Suppressor macrophage (primary cell): ENCODE measurements around the gene EFCAB11.
"Not testable (repeated sequence)": the region's sequence is repeated elsewhere in the genome, so short reads cannot be mapped to it uniquely, and the experiment has no call there.

Experiments
- DNase-seq, 4 experiments: peaks; one replicate each; pipeline ENCODE4 v3.0.0-alpha.2; 2020 to 2022

EFCAB11 gene

DNA sequence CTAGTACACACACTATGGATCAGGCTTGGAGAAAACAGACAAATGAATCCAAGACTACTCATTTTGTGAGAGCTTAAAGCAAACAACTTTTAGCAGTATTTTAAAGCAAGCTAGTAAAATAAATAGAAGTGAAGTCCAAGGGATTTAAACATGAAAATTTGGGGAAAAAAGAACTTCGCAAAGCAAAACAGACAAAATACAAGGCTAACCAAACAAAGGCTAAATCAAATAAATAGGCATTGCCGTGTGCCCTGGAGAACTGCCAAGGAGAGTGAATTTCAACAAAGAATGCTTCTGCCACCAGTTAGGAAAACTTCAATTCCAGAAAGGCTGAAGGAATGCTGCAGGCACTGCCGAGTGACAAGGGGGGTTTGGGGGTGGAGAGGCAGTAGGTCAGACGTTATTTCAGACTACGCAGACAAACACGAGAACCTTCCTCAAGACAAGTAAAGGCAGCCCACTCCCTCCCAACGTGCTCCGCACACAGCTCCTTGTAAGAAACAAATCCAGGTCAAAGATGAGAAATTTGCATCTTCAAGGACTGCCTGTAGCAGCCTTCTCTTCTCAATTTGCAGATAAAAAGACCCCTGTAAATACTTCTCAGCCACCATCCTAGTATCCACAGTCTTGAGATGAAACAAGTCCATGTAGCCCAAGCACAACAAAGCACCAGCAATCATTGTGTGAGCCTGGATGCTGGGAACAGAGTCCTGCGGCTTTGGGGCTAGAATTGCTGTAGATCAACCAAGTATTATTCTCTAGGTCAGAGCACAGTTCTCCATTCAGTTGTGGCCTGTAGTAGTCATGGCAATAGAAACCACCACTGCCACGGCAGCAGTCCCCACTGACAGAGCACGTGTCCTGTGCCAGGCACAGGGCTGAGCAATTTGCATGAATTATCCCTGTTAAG, 43.3 kb downstream of the EFCAB11 start:
- peak; percentile 32 to 62 (median 48) for DNase-seq

DNA sequence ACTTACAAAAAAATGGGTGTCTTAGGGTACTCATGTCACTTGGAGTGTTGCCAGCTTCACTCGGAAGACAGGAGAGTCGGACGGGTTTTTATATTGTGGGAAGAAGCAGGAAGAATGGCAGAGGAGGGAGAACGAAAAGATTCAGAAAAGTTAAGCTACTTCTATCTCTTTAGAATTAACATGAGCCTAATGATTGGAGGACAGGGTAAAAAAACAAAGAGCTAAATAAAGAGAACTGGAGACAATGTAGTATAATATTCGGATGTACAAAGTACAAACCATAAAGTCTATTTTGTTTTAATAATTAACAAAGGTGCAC, 43.9 kb downstream of the EFCAB11 start:
- no peak for DNase-seq

DNA sequence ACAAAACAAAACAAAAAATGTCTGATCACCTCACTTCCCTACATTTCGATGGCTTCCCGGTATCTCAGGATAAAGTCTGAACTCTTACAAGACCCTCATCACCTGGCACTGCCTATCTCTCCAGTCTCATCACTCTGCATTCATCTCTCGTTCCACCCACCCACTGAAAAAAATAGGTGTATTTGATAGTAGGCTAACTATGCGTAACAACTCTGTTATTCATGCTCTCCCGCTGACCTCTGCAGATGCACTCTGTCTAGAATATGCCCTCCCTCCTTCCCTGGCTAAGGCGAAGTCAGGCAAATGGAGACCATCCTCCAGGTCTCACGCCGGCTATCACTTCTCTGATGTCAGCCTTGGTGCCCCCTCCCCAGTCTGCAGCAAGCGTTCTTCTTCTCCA, 44.9 kb downstream of the EFCAB11 start:
- no peak for DNase-seq

DNA sequence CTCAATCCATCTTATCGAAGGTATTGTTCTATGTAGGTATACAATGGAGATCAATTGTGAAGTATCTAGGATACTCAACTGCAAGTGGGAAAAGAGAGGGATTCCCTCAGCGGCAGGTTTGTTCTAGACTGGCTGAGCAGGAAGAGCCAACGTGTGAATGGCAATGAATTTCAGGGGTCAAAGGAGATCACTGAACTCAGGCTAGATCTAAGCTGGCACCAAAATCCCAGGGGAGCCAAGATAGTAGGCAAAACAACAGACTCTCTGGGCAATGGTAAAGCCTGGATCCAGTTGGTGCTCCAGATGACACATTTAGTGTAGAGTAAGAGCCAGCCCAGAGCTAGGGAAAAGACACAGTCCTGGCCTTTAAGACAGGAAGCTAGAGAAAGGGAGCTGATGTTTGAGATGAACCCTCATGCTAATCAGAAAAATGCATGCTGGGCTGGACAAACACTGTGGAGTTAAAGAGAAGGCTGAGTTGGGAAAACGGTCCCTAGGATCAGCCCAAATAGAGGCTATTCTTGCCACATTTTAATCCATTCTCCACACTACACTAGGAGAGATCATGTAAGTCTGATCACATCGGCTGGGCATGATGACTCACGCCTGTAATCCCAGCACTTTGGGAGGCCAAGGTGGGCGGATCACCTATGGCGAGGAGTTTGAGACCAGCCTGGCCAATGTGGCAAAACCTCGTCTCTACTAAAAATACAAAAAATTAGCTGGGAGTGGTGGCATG, 45.6 kb downstream of the EFCAB11 start:
- DNase-seq, result no peak

DNA sequence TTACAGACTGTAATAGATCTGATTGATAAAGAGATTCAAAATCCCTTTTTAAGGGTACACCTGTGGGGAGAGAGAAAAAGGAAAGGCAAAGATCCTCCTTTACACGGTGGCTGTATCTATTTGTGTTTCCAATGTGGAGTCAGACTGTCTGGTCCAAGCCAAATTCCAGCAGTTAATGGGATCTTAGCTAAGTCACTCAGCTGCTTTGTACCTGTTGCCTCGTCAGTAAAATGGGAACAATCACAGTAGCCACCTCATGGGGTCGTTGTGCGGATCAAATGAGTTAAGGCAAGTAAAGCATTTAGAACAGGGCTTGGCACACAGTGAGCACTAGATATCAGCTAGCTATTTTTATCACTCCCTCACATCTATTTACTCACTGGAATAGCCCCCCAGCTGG, 46.9 kb downstream of the EFCAB11 start:
- DNase-seq, result no peak

DNA sequence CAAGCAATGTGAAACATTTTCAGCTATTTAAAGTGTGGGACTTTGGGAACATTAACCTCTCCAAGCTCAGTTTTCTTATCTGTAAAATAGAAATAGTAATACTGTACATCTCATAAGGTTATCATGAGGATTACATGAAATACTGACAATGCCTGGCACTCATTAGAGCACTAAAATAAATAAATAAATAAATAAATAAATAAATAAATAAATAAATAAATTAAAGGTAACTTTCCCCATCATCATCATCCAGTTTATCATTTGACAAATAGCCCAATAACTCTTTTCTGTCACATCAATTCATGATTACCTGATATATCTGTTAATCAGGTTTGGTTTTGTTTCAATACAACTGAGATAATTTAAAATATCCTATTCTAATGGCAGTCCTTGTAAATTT, 48.5 kb downstream of the EFCAB11 start:
- no peak for DNase-seq

DNA sequence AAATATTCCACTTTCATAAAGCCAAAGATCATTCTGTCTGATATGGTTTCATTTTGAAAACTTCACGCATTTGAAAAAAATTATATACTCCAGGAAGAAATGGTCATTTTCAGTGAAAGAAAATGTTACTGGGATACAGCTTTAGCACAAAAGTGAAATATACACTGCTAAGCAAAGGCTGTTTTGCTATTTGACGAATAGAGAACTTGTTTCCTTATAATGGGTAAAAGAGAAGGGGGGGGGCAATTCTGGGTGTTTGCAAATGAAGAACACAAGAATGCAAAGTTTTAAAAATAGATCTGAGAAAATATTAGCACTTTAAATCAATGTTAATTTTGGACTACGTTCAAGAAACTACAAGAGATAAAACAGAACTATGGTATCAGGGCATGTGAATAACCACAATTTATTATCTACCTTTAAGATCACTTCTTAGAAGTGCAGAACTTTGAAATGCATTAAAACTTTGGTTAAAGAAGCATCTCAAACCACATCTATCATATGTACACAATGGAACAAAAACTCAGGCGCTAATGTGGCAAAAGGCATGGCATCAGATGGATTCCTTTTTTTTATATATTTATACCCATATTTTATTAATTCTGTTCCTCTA, 51.1 kb downstream of the EFCAB11 start:
- DNase-seq, result peak in 1 of 4 experiments; percentile 32

DNA sequence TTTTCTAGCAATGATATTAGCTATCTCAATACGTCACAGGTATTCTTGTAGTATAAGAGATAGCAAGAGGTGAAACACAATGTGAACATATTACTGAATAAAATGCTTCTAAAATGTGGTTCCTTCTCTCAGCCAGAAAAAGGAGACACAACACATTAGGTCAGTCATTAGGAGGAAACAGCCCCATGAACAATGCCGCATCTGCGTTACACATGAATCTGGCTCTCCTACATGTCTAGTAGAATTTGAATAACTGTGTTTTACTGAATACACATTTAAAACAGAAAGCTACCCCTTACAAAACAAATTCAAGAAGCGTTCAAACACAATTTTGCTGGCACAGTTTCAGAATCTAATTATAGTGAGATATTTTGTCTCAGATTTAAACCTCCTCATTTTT, 51.6 kb downstream of the EFCAB11 start:
- DNase-seq, result peak in 1 of 4 experiments; percentile 9

DNA sequence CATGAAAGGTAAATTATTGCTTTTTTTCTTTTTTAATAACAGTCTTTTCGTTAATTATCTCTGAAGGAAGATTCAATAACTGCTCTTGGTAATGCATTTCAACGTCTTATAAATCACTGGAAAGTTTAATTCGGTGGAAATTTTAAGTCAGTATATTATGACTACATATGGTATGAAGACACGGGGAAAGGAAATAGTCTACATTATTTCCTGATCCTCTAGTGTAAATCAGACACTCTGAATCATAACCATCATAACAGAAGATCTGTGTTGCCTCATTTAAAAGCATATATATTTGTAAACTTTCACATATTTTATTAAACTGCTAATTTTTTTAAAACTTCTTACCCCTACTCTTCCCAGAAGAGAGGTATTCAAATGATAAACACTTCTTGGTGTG, 53.7 kb downstream of the EFCAB11 start:
- no peak for DNase-seq

DNA sequence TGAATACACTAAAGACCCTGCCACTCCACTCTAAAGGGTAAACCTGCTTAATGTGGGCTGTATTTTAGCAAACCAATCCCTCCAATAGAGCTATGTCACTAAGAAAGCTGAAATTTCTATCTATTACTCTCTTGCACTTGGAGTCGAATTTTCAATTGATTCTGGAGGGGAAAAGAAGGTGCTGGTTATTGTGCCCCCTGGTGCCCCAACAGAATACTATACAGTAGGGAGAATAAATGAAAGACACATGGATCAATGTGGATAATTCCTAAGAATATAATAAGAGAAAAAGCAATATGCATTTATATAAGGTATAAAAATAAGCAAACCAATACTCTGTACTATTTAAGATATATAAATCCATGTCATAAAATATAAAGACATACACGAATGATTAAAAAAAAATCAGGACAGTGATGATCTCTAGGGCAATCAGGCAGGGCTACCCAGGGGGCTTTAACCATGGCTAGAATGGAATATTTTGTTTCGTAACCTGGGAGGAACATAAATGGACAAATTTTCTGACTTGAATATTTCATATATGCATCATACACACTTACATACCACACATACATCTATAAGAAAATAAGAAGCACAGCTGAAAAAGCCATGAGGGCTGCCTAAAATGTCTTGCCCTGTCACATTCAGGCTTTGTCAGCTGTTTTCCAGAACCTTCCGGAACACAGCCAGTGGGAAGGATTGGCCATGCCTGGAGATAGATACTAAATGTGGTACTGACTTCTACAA, 54.4 kb downstream of the EFCAB11 start:
- peak in 3 of 4 experiments; percentile 27 to 46 (median 30) for DNase-seq

DNA sequence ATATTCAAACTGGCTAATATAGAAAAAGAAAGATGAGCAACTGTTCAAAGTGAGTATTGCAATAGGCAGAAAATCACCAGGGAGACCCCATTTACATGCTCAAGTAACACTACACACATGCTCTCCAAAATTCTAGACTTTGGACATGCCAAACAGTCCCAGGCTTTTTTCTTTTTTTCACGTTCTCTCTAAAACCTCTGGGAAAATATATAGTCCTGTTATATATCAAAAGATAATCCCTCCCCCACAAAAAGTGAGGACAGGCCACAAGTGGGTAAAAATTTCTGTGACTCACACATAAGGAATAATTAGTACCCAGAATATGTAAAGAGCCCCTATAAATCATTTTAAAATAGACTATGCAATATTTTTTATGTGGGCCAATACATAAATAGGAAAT, 55.2 kb downstream of the EFCAB11 start:
- DNase-seq, result no peak

DNA sequence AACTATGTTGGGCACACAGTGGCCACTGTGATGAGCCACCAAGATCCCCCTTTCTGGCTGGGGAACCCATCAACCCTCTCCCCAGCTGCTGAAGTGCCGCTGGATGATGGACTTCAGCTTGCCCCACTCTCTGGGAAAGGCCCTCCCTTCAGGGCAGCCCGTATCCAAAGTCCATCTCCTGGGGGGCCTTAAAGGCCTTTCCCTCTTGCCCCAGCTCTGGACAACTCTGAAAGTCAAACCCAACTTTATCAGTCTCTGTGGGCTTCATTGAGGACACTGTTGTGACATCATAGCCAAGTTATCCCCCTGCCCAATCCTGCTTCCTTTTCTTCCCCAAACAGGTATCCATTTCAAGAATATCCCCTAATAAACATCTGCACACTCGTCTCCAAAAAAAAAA, 61.1 kb downstream of the EFCAB11 start:
- DNase-seq, result not testable (repeated sequence)

DNA sequence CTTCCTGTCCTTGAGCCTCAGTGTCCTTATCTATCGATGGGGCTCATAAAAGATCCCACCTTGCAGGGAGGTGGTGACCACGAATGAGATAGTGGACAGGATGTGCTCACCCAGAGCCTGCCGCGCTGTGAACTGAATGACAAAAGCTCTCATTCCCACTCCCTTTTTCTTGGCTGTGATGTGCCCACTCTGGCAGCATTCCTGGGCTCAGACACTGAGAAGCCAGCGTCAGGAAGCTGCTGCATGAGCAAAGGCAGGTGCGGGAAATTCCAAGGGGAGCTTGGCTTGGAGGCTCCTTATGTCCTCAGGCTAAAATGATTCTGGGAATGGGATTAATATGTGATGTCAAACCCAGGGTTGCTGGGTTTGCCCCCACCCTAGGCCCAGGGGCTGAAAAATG, 61.6 kb downstream of the EFCAB11 start:
- no peak for DNase-seq

DNA sequence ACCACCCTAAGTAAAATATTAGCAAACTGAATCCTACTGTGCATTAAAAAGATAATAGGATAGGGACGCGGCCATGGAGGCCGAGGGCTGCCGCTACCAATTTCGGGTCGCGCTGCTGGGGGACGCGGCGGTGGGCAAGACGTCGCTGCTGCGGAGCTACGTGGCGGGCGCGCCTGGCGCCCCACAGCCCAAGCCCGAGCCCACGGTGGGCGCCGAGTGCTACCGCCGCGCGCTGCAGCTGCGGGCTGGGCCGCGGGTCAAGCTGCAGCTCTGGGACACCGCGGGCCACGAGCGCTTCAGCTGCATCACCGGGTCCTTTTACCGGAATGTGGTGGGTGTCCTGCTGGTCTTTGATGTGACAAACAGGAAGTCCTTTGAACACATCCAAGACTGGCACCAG, 62.8 kb downstream of the EFCAB11 start:
- DNase-seq, result not testable (repeated sequence)

DNA sequence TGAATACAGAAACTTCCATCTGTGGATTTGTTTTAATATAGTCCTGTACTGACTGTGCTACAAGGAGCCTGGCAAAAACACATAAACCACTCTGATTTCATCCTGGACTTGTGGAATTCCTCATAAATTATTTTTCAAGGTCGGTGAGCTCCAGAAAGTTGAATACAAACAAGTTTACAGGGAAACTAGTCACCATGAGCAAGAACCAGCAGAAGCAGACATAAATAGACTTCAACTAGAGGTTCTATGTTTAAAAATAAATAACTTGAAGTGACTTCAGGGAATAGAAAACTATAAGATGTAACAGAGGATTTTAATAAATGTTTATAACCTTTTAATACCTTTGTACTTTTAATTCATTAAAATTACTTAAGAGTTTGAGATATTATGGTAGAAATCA, 63.5 kb downstream of the EFCAB11 start:
- no peak for DNase-seq

DNA sequence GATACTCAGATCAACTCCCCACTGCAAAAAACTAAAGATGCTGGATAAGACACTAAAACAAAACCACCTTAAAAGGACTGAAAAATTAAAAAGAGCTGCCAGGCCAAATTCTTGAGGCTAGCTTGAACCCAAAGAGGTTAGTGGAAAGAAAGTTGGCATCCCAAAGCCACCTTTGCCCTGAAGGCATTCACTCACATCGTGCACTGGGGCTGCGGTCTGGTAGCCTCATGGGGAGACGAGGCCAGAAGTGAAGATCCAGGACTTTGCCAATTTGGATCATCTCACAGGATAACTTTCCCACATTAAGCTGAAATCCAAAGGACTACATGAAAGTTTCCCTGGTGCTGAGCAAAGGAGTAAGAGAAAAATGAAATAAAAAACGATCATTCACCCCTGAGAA, 63.9 kb downstream of the EFCAB11 start:
- no peak for DNase-seq

DNA sequence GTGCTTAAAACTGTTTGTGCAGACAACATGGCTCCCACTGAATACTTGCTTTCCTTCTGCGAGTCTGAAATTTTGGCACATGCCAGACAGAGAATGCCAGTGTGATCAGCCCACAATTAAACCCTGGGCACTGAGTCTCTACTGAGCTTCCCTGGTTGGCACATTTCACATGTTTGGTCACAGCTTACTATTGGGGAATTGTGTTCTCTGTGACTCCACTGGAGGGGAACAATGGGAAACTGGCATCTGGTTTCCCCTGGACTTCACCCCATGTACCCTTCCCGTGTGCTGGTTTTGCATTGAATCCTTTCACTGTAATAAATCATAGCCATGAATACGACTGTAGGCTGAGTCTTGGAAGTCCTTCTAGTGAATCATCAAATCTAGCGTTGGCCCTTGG, 64.9 kb downstream of the EFCAB11 start:
- no peak for DNase-seq

DNA sequence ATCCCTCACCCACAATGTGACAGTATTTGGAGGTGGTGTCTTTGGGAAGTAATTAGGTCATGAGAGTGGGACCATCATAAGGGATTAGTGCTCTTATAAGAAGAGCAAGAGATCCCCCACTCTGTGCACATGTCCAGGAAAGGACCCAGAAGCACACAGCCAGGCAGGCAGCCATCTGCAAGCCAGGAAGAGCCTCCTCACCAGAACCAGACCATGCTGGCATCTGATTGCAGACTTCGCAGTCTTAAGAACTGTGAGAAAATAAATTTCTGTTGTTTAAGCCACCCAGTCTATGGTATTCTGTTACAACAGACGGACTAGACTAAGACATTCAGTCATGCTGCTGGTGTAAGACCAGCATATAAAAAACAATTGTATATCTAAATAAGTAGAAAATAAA, 69.8 kb downstream of the EFCAB11 start:
- DNase-seq, result no peak

DNA sequence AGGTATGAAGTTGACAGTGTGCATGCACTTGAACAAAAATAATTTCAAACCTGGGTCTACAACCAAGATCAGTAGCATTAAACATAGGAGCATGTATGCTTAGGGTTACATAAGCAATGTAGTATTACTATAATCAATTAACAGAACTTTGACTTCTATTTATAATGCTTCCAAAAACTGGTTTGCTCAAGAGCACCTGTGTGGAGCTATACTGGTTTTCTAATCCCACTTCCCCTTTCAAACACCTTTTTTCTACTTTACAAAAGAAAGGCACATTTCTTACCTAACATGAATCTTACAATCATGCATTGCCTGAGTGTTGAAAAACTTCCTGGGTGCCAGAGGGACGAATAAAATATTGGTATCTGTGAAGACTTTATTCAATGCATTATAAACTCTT, 72.7 kb downstream of the EFCAB11 start:
- DNase-seq, result no peak

DNA sequence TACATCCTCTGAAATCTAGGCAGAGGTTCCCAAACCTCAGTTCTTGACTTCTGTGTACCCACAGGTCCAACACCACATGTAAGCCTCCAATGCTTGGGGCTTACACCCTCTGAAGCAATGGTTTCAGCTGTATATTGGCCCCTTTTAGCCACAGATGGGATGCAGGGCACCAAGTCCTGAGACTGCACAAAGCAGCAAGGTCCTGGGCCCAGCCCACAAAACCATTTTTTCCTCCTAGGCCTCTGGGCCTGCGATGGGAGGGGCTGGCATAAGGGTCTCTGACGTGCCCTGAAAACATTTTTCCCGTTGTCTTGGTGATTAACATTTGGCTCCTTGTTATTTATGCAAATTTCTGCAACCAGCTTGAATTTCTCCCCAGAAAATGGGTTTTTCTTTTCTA, 80.4 kb downstream of the EFCAB11 start:
- DNase-seq, result not testable (repeated sequence)

DNA sequence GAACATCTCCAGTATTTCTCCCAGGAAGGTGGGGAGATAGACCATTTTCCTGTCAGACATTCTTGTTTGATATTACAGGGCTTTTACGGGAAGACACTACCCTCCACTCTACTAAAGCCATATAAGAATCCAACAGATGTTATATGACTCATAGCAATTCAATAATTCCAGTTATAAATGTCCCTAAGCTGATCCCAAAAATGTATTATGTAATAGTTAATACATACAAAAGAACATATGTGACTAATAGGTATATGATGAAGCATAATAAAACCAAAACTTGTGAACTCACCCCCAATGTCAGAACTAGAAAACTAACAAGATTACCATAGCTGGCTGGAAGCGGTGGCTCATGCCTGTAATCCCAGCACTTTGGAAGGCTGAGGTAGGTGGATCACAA, 84.2 kb downstream of the EFCAB11 start:
- DNase-seq, result no peak

DNA sequence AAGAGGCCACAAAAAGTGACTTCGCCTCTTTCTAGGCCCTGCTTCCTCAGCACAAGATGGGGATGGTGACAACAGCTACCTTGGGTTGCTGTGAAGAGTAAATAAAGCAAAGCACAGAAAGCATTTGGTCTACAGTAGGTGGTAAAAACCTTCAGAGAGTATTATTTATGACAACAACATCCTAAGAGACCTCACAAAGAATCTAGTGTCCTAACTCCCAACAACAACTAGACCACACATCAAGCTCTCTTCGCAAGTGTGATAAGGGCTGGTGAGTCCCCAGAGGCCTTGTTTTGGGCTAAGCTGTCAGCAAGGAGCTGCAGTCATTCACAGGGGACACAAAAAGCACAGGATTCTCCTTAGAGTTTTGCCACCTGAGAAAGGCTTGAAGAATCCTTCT, 84.9 kb downstream of the EFCAB11 start:
- DNase-seq, result no peak

DNA sequence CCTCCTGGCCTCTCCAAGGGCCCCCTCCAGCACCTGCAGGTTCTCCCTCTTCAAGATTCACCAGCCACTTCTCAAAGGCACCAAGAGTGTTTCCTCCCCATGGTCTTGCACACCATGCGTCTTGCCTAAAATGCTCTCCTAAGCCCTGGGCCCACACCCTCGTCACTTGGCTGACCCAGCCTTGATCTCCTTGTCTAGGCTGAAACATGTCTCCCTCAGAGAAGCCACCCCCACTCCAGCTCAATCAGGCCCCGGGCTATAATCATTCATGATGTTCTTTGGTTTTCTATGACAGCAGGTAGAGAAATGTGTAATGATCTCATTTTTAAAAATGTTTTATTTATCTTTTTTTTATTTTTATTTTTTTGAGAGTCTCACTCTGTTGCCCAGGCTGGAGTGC, 88.1 kb downstream of the EFCAB11 start:
- no peak for DNase-seq
